PFSK-1 (cell line): Measurements from ENCODE around the gene LCP2.

Experiments
- FOXP2 ChIP-seq: optimal IDR thresholded peaks from 2 replicates; pipeline ENCODE3; 2011; ENCODE audit warnings: borderline replicate concordance, control low read depth, inconsistent platforms; ENCODE audit not compliant: insufficient read depth; ENCODE audit errors: extremely low read length, extremely low read depth
- POLR2AphosphoS5 ChIP-seq: IDR thresholded peaks from 2 replicates; pipeline ENCODE4 v1.6.1; 2012; ENCODE audit warnings: low read depth, mild to moderate bottlenecking, control low read depth, low read length, moderate library complexity
- REST ChIP-seq, 2 experiments: IDR thresholded peaks; 2 replicates each; pipeline versions ENCODE4 v1.6.1 to v1.8.0; 2011 to 2012; ENCODE audit warnings: low read depth in 2 of 2, low read length in 2 of 2, control low read depth in 1 of 2, inconsistent platforms in 1 of 2, mild to moderate bottlenecking in 1 of 2, moderate library complexity in 1 of 2; ENCODE audit not compliant: insufficient read depth in 1 of 2
- SIN3A ChIP-seq: IDR thresholded peaks from 2 replicates; pipeline ENCODE4 v1.6.1; 2012; ENCODE audit warnings: mild to moderate bottlenecking, low read length, moderate library complexity, borderline replicate concordance; ENCODE audit not compliant: insufficient read depth
- TAF1 ChIP-seq: IDR thresholded peaks from 2 replicates; pipeline ENCODE4 v1.6.1; 2012; ENCODE audit warnings: low read length, control low read depth, borderline replicate concordance; ENCODE audit not compliant: insufficient read depth

Gene LCP2

GRCh38 chr5:170289764-170290163 is 7.8 kb downstream of the LCP2 start:
- TF ChIP-seq FOXP2: no peak
- no peak for TF ChIP-seq REST (IDR thresholded peaks at IDR 0.05; ENCODE audit: insufficient read depth in 1 of 2, low read depth in 2 of 2, low read length in 2 of 2)
- no peak for TF ChIP-seq POLR2AphosphoS5
- no peak for TF ChIP-seq TAF1
- TF ChIP-seq SIN3A: no peak

DNA sequence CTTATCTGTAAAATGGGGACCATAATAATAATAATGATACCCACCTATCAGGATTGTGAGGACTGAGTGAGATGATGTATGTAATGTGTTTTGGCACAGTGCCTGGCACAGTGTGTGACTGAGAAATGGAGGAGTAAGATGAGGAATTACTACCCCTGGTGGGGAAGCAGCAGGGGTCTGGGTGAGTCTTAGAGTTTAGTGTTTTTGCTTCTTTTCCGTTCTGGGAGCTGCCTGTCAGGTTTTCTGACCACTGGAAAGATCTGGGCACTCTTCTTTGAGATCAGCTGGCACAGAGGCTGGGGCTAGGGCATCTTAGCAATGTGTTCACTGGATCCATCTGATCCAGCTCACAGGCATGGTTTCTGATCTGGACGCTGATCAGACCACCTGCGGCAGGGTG is 8.5 kb downstream of the LCP2 start:
- TF ChIP-seq SIN3A: no peak
- no peak for TF ChIP-seq TAF1
- no peak for TF ChIP-seq POLR2AphosphoS5
- TF ChIP-seq FOXP2: no peak
- TF ChIP-seq REST (IDR thresholded peaks at IDR 0.05; ENCODE audit: insufficient read depth in 1 of 2, low read depth in 2 of 2, low read length in 2 of 2): no peak

- TF ChIP-seq SIN3A (no peak), TAF1 (no peak)
These were observed 9.0 kb downstream of the LCP2 start for GRCh38 chr5:170288551-170288950.

GRCh38 chr5:170288151-170288550 is 9.4 kb downstream of the LCP2 start:
- TF ChIP-seq FOXP2 (no peak), SIN3A (no peak), POLR2AphosphoS5 (no peak), REST (IDR thresholded peaks at IDR 0.05; ENCODE audit: insufficient read depth in 1 of 2, low read depth in 2 of 2, low read length in 2 of 2) (no peak), TAF1 (no peak)

GRCh38 chr5:170287532-170287931 is 10.0 kb downstream of the LCP2 start:
- no peak for TF ChIP-seq REST (IDR thresholded peaks at IDR 0.05; ENCODE audit: insufficient read depth in 1 of 2, low read depth in 2 of 2, low read length in 2 of 2)
- TF ChIP-seq SIN3A: no peak
- TF ChIP-seq POLR2AphosphoS5: no peak
- TF ChIP-seq FOXP2: no peak
- TF ChIP-seq TAF1: no peak
